ENCODE results near the gene BEND5.

GRCh38 chr1:48681476-48682305 is 95.0 kb downstream of the BEND5 start:
- no peak for TF ChIP-seq CTCF (conservative IDR thresholded peaks at IDR 0.05)
- no peak for TF ChIP-seq ZFX (IDR thresholded peaks at IDR 0.05)

Measured in C4-2B (cell line).